H1 (cell line): ENCODE results near the gene PLBD2. TPM values are rescaled to one million over a fixed set of nuclear protein-coding genes. Genes with fewer than 3 reads are reported as not detected.

Source experiments
- CTCF ChIA-PET: fragments of 300-600 bp; sonication (Branson Sonifier 250); formaldehyde crosslinking; loops from one replicate; lab custom pipeline; 2021; ENCODE audit not compliant: partially characterized antibody; lab: Charles Lee
- POLR2A ChIA-PET: fragments of 300-600 bp; sonication (Branson Sonifier 250); formaldehyde crosslinking; loops from one replicate; lab custom pipeline; 2021; ENCODE audit warnings: inconsistent platforms; ENCODE audit not compliant: partially characterized antibody; lab: Charles Lee
- DNase-seq, 2 experiments: peaks; one replicate each; pipeline versions ENCODE4 v3.0.0 to v3.0.0-alpha.2; 2010 to 2022; ENCODE audit warnings: low spot score in 2 of 2, low read depth in 1 of 2, mixed read lengths in 1 of 2
- FAIRE-seq: peaks from 2 replicates; lab custom pipeline; 2011; peaks lifted over from hg19 to GRCh38; lab: Jason Lieb, UNC
- H2AFZ ChIP-seq: 2 replicates; pipeline ENCODE4 v1.8.1; 2012; ENCODE audit warnings: low read length, inconsistent platforms
- H2AK5ac ChIP-seq: 2 replicates; pipeline ENCODE4 v1.6.1; 2013; ENCODE audit warnings: low read depth, low read length
- H2BK120ac ChIP-seq: replicated peaks from 2 replicates; pipeline ENCODE3; 2013; ENCODE audit warnings: low read depth, low read length, inconsistent platforms
- H2BK12ac ChIP-seq: 2 replicates; pipeline ENCODE4 v1.6.1; 2013; ENCODE audit warnings: low read depth, low read length
- H2BK15ac ChIP-seq: 2 replicates; pipeline ENCODE4 v1.6.1; 2013; ENCODE audit warnings: low read length
- H2BK20ac ChIP-seq: 2 replicates; pipeline ENCODE4 v1.6.1; 2013; ENCODE audit warnings: low read length
- H2BK5ac ChIP-seq: 2 replicates; pipeline ENCODE4 v1.6.1; 2013; ENCODE audit warnings: low read depth, low read length
- H3K14ac ChIP-seq: 2 replicates; pipeline ENCODE4 v1.6.1; 2013; ENCODE audit warnings: inconsistent platforms; ENCODE audit not compliant: insufficient read length
- H3K18ac ChIP-seq: 2 replicates; pipeline ENCODE4 v1.6.1; 2013; ENCODE audit warnings: low read length; ENCODE audit errors: extremely low read depth
- H3K23ac ChIP-seq: 2 replicates; pipeline ENCODE4 v1.6.1; 2013; ENCODE audit warnings: inconsistent platforms; ENCODE audit not compliant: insufficient read length
- H3K23me2 ChIP-seq: 2 replicates; pipeline ENCODE4 v1.6.1; 2013; ENCODE audit warnings: low read depth, low read length
- H3K27ac ChIP-seq: 2 replicates; pipeline ENCODE4 v1.6.1; 2011; ENCODE audit warnings: low read depth, low read length, inconsistent platforms
- H3K27me3 ChIP-seq, 4 experiments: replicated peaks in 1 of 4; 1 replicate in 1 of 4; 2 replicates in 3 of 4; pipeline versions ENCODE4 v1.6.1 to v1.8.1; 2011 to 2013; ENCODE audit warnings: low read length in 3 of 4, mild to moderate bottlenecking in 3 of 4, inconsistent platforms in 2 of 4, mixed read lengths in 2 of 4, moderate library complexity in 1 of 4; ENCODE audit not compliant: control insufficient read depth in 3 of 4, insufficient read depth in 3 of 4; ENCODE audit errors: extremely low read depth in 1 of 4
- H3K36me3 ChIP-seq, 4 experiments: 2 replicates each; pipeline versions ENCODE4 v1.6.1 to v1.8.1; 2011 to 2013; ENCODE audit warnings: mild to moderate bottlenecking in 4 of 4, low read length in 3 of 4, moderate library complexity in 2 of 4, control low read depth in 1 of 4, inconsistent platforms in 1 of 4; ENCODE audit not compliant: insufficient read depth in 4 of 4, control insufficient read depth in 2 of 4
- H3K4ac ChIP-seq: replicated peaks from 2 replicates; pipeline ENCODE3; 2013; ENCODE audit warnings: low read length, low read depth, mixed read lengths, inconsistent platforms; ENCODE audit not compliant: insufficient read length
- H3K4me1 ChIP-seq, 4 experiments: replicated peaks in 1 of 4; 1 replicate in 1 of 4; 2 replicates in 3 of 4; pipeline versions ENCODE4 v1.6.1 to v1.8.1; 2011 to 2013; ENCODE audit warnings: low read length in 3 of 4, inconsistent platforms in 2 of 4, mixed read lengths in 1 of 4; ENCODE audit not compliant: insufficient read depth in 4 of 4, control insufficient read depth in 3 of 4
- H3K4me2 ChIP-seq, 2 experiments: 2 replicates each; pipeline versions ENCODE4 v1.6.1 to v1.8.1; 2011 to 2013; ENCODE audit warnings: low read depth in 2 of 2, low read length in 2 of 2, control low read depth in 1 of 2, inconsistent platforms in 1 of 2, mild to moderate bottlenecking in 1 of 2; ENCODE audit not compliant: insufficient read depth in 1 of 2
- H3K4me3 ChIP-seq, 4 experiments: fragments of 200-600, 300-600 bp in 1 of 4; sonication (generic), shearing (Covaris generic), sonication (Bioruptor Twin) in 1 of 4; 2 replicates each; pipeline versions ENCODE4 v1.5.1 to v1.8.1; 2011 to 2016; ENCODE audit warnings: low read length in 4 of 4, low read depth in 3 of 4, control low read depth in 2 of 4, inconsistent platforms in 2 of 4, mild to moderate bottlenecking in 2 of 4, mixed read lengths in 1 of 4, moderate library complexity in 1 of 4; ENCODE audit not compliant: insufficient read depth in 2 of 4; ENCODE audit errors: extremely low read depth in 1 of 4
- H3K56ac ChIP-seq: replicated peaks from 2 replicates; pipeline ENCODE3; 2013; ENCODE audit warnings: low read depth, mild to moderate bottlenecking, mixed read lengths, low read length, inconsistent platforms; ENCODE audit not compliant: insufficient read length
- H3K79me1 ChIP-seq: 2 replicates; pipeline ENCODE4 v1.6.1; 2013; ENCODE audit warnings: low read depth, low read length, control low read depth
- H3K79me2 ChIP-seq, 2 experiments: 2 replicates each; pipeline versions ENCODE4 v1.6.1 to v1.8.1; 2012 to 2013; ENCODE audit warnings: low read length in 2 of 2, mild to moderate bottlenecking in 2 of 2, inconsistent platforms in 1 of 2; ENCODE audit not compliant: insufficient read depth in 2 of 2, control insufficient read depth in 1 of 2
- H3K9ac ChIP-seq, 4 experiments: replicated peaks in 1 of 4; 1 replicate in 1 of 4; 2 replicates in 3 of 4; pipeline versions ENCODE4 v1.6.1 to v1.8.1; 2011 to 2013; ENCODE audit warnings: low read depth in 3 of 4, low read length in 3 of 4, control low read depth in 2 of 4, mild to moderate bottlenecking in 2 of 4, moderate library complexity in 2 of 4, inconsistent platforms in 1 of 4; ENCODE audit errors: extremely low read depth in 1 of 4
- H3K9me3 ChIP-seq, 2 experiments: 2 replicates each; pipeline versions ENCODE4 v1.6.1 to v1.8.1; 2012 to 2013; ENCODE audit warnings: mild to moderate bottlenecking in 2 of 2, moderate library complexity in 2 of 2, control low read depth in 1 of 2, inconsistent platforms in 1 of 2, low read depth in 1 of 2, low read length in 1 of 2, mixed read lengths in 1 of 2; ENCODE audit not compliant: insufficient read depth in 2 of 2
- H4K20me1 ChIP-seq, 2 experiments: replicated peaks in 1 of 2; 2 replicates each; pipeline versions ENCODE3 to v1.8.1; 2011 to 2013; ENCODE audit warnings: inconsistent platforms in 2 of 2, low read length in 2 of 2, mild to moderate bottlenecking in 1 of 2; ENCODE audit not compliant: insufficient read depth in 2 of 2, control insufficient read depth in 1 of 2
- H4K5ac ChIP-seq: 2 replicates; pipeline ENCODE4 v1.6.1; 2013; ENCODE audit warnings: low read length, low read depth, mixed read lengths, inconsistent platforms; ENCODE audit not compliant: insufficient read length
- H4K8ac ChIP-seq: 2 replicates; pipeline ENCODE4 v1.8.0; 2013; ENCODE audit warnings: mild to moderate bottlenecking, moderate library complexity, low read length, inconsistent platforms; ENCODE audit not compliant: insufficient read depth; ENCODE audit errors: extremely low read depth
- H4K91ac ChIP-seq: replicated peaks from 2 replicates; pipeline ENCODE3; 2013; ENCODE audit warnings: low read length, mixed read lengths, inconsistent platforms; ENCODE audit not compliant: insufficient read length
- BRCA1 ChIP-seq: IDR thresholded peaks from 2 replicates; pipeline ENCODE4 v1.6.1; 2012; ENCODE audit warnings: low read depth, low read length, improper control_type of control experiment
- CHD1 ChIP-seq: IDR thresholded peaks from 2 replicates; pipeline ENCODE4 v1.6.1; 2012; ENCODE audit warnings: low read depth, low read length, improper control_type of control experiment
- EP300 ChIP-seq, 2 experiments: IDR thresholded peaks; 1 replicate in 1 of 2; 2 replicates in 1 of 2; pipeline ENCODE4 v1.6.1; 2011 to 2012; ENCODE audit warnings: low read depth in 2 of 2, low read length in 2 of 2, mild to moderate bottlenecking in 2 of 2, borderline replicate concordance in 1 of 2, inconsistent platforms in 1 of 2, moderate library complexity in 1 of 2
- EZH2 ChIP-seq: fragments of 200-600 bp; sonication (generic); IDR thresholded peaks from 2 replicates; pipeline ENCODE4 v1.7.1; 2012; ENCODE audit warnings: low read depth, mild to moderate bottlenecking, moderate library complexity, low read length, inconsistent platforms; ENCODE audit not compliant: severe bottlenecking
- HDAC2 ChIP-seq, 2 experiments: fragments of 300-600 bp in 1 of 2; sonication (generic) in 1 of 2; IDR thresholded peaks; 2 replicates each; pipeline ENCODE4 v1.6.1; 2011 to 2012; ENCODE audit warnings: low read depth in 2 of 2, low read length in 2 of 2, mild to moderate bottlenecking in 2 of 2, moderate library complexity in 2 of 2, borderline replicate concordance in 1 of 2, inconsistent platforms in 1 of 2
- KDM1A ChIP-seq: fragments of 200-600, 300-600 bp; sonication (generic); IDR thresholded peaks from 2 replicates; pipeline ENCODE4 v1.7.1; 2016; ENCODE audit warnings: mild to moderate bottlenecking, low read length, borderline replicate concordance
- PHF8 ChIP-seq: fragments of 200-600 bp; sonication (generic); conservative IDR thresholded peaks from 2 replicates; pipeline ENCODE4 v1.7.1; 2012; ENCODE audit warnings: low read depth, mild to moderate bottlenecking, inconsistent platforms, low read length, moderate library complexity
- POLR2A ChIP-seq, 2 experiments: IDR thresholded peaks; 1 replicate in 1 of 2; 2 replicates in 1 of 2; pipeline ENCODE4 v1.6.1; 2011; ENCODE audit warnings: low read depth in 2 of 2, low read length in 2 of 2, mild to moderate bottlenecking in 2 of 2; ENCODE audit errors: control extremely low read depth in 1 of 2
- RFX5 ChIP-seq: IDR thresholded peaks from 2 replicates; pipeline ENCODE4 v1.6.1; 2011; ENCODE audit warnings: low read depth, low read length, improper control_type of control experiment, borderline replicate concordance
- SRF ChIP-seq: IDR thresholded peaks from 2 replicates; pipeline ENCODE4 v1.6.1; 2011; ENCODE audit warnings: mild to moderate bottlenecking, low read depth, low read length, moderate library complexity
- SUZ12 ChIP-seq: fragments of 200-600 bp; sonication (generic); IDR thresholded peaks from 2 replicates; pipeline ENCODE4 v1.6.1; 2012; ENCODE audit warnings: mild to moderate bottlenecking, inconsistent platforms, low read length, moderate library complexity, mixed read lengths
- TCF12 ChIP-seq: IDR thresholded peaks from 2 replicates; pipeline ENCODE4 v1.6.1; 2011; ENCODE audit warnings: low read depth, mild to moderate bottlenecking, low read length
- WGBS, 2 experiments: shearing (Covaris generic) in 1 of 2; methylation state at CpG; one replicate each; pipeline versions ENCODE4 v1.1.6 to v1.1.7; 2013 to 2015; ENCODE audit warnings: low lambda C conversion rate in 2 of 2, mixed read lengths in 2 of 2, inconsistent platforms in 1 of 2, low coverage in 1 of 2, missing lambda C conversion rate in 1 of 2; ENCODE audit not compliant: insufficient replicate concordance in 2 of 2, insufficient coverage in 1 of 2, insufficient read length in 1 of 2; ENCODE audit errors: extremely low coverage in 1 of 2, missing lambda C conversion rate in 1 of 2; 5-methylcytosine and 5-hydroxymethylcytosine counted together
- polyA plus RNA-seq, 7 experiments: library from polyadenylated mRNA; depleted of rRNA in 3 of 7; stranded (reverse) in 5 of 7; unstranded in 2 of 7; fragments of >200 nt in 5 of 7; fragments of 200-250 nt in 2 of 7; gene quantifications; 1 replicate in 5 of 7; 2 replicates in 1 of 7; 4 replicates in 1 of 7; pipeline versions ENCODE4 v1.2.1 to v1.2.3, GENCODE V29; 2011 to 2013; ENCODE audit warnings: missing spikeins in 2 of 7, mixed read lengths in 2 of 7
- total RNA-seq: library from RNA; stranded (reverse); fragmentation: NEBNext Ultra II Directional; extraction: Animal tissue kit (Norgen Biotek cat#: 25700); gene quantifications from 2 replicates; pipeline ENCODE4 v1.2.1, GENCODE V29; 2021
- TF ChIP-seq, protein P1 (sequence below): IDR thresholded peaks from 2 replicates; pipeline ENCODE4 v1.6.1; 2011; ENCODE audit warnings: low read length, improper control_type of control experiment

PLBD2 gene
- total and polyA plus RNA-seq, 2 of the 8 experiments (the other 6 are each of a cell fraction or from before 2014, with no cell fraction given) = 16.8 to 33.5 TPM

DNA sequence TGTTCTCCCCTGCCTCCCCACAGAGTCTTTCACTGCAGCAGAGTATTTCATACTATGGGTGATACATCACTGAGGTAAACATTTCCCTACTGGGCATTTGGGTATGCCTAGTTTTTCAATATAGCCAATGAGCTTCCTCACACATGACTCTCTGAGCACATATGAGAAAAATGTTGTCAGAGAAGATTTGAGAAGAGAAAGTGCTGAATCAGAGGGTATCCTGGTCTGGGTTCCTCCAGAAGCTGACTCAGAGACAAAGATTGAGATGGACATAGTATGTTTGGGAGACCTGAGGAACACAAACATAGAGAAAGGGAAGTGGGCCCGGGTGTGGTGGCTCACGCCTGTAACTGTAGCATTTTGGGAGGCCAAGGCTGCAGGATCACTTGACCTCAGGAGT, 36.0 kb upstream of the PLBD2 start:
- H3K23me2 ChIP-seq = peaks cover 4% of the 10 kb centered on the region; the same call in 1 of the 2 replicates
- FAIRE-seq (no peak), DNase-seq (no peak)
- H3K4me1 ChIP-seq = peaks cover 0 to 6% (median 0%) of the 10 kb centered on the region in 4 experiments; a peak in 2 of 7 replicates
- no peaks in the 10 kb centered on the region for H3K79me2 ChIP-seq
- no peak overlapping the region for H3K27ac ChIP-seq
- peaks cover 0 to 3% of the 10 kb centered on the region in 2 experiments for H4K20me1 ChIP-seq
- H3K36me3 ChIP-seq = peaks cover 0 to 14% (median 6%) of the 10 kb centered on the region in 4 experiments; a peak in 7 of 8 replicates
- H3K79me1 ChIP-seq = no peaks in the 10 kb centered on the region
- no peak overlapping the region for H2BK5ac ChIP-seq
- no peak overlapping the region for H2BK120ac ChIP-seq
- H4K8ac ChIP-seq = no peak overlapping the region
- no peak overlapping the region for H4K5ac ChIP-seq
- no peak overlapping the region for H2BK15ac ChIP-seq
- H2AK5ac ChIP-seq = no peak overlapping the region
- H3K23ac ChIP-seq = no peak overlapping the region
- H2AFZ ChIP-seq = no peak overlapping the region
- H3K9me3 ChIP-seq = no peaks in the 10 kb centered on the region
- POLR2A ChIA-PET = interaction anchor here (0.5 to 1.0 kb wide), 2 partner anchors 19 to 45 kb away, joined by 3 read pairs; no protein-coding TSS in a partner anchor
- no peak overlapping the region for H3K4ac ChIP-seq
- H3K4me2 ChIP-seq = no peak overlapping the region
- no peak overlapping the region for H3K56ac ChIP-seq
- no peak overlapping the region for H3K14ac ChIP-seq
- CTCF ChIA-PET = no interaction called here
- H3K4me3 ChIP-seq = no peak overlapping the region
- H3K27me3 ChIP-seq = no peaks in the 10 kb centered on the region; a peak in 1 of 7 replicates
- H2BK12ac ChIP-seq = no peak overlapping the region
- H3K9ac ChIP-seq = no peak overlapping the region
- no peak overlapping the region for H2BK20ac ChIP-seq
- 95% methylated on average over 2 of the region's 2 CpGs; no CpG with 5 or more reads in 1 of the 2 experiments for WGBS, 2 experiments
- no peak overlapping the region for H3K18ac ChIP-seq
- no peak overlapping the region for H4K91ac ChIP-seq
- no peak for TF ChIP-seq EP300 (IDR thresholded peaks at IDR 0.05; ENCODE audit: borderline replicate concordance in 1 of 2, low read depth in 2 of 2, low read length in 2 of 2)
- no peak for TF ChIP-seq KDM1A
- no peak for TF ChIP-seq RFX5
- TF ChIP-seq PHF8 = no peak
- TF ChIP-seq TCF12 = no peak
- TF ChIP-seq BRCA1 = no peak
- no peak for TF ChIP-seq SUZ12
- TF ChIP-seq POLR2A (IDR thresholded peaks at IDR 0.05; ENCODE audit: control extremely low read depth in 1 of 2, low read depth in 2 of 2, low read length in 2 of 2) = no peak
- no peak for TF ChIP-seq SRF
- TF ChIP-seq CHD1 = no peak
- no peak for TF ChIP-seq HDAC2 (IDR thresholded peaks at IDR 0.05; ENCODE audit: borderline replicate concordance in 1 of 2, low read depth in 2 of 2, low read length in 2 of 2)
- TF ChIP-seq EZH2 = no peak
- TF ChIP-seq, protein P1, sequence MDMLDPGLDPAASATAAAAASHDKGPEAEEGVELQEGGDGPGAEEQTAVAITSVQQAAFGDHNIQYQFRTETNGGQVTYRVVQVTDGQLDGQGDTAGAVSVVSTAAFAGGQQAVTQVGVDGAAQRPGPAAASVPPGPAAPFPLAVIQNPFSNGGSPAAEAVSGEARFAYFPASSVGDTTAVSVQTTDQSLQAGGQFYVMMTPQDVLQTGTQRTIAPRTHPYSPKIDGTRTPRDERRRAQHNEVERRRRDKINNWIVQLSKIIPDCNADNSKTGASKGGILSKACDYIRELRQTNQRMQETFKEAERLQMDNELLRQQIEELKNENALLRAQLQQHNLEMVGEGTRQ = no peak
